ENCODE measurements around the gene MTCH2.
"Not testable (repeated sequence)": the region's sequence is repeated elsewhere in the genome, so short reads cannot be mapped to it uniquely, and the experiment has no call there.

MTCH2 gene

GRCh38 chr11:47669856-47670255 lies 27.5 kb upstream of the MTCH2 start:
- Histone ChIP-seq H3K4me3 (ENCODE audit: low read length) (no peak overlapping the region), H3K27ac (ENCODE audit: low read length) (no peak overlapping the region), H3K9ac (ENCODE audit: low read length) (no peak overlapping the region), H3K9me3 (ENCODE audit: insufficient read depth, low read length) (no peaks in the 10 kb centered on the region), H3K4me1 (ENCODE audit: low read length) (peaks cover 13% of the 10 kb centered on the region), H3K4me2 (ENCODE audit: low read length) (no peak overlapping the region), H2AFZ (ENCODE audit: low read depth, low read length) (no peak overlapping the region), H3K36me3 (replicated peaks; ENCODE audit: low read depth, low read length) (no peaks in the 10 kb centered on the region), H4K20me1 (ENCODE audit: insufficient read depth, low read length) (no peaks in the 10 kb centered on the region), H3K27me3 (ENCODE audit: low read depth, low read length) (no peaks in the 10 kb centered on the region), H3K79me2 (ENCODE audit: low read length) (no peaks in the 10 kb centered on the region)
- TF ChIP-seq EZH2phosphoT487 (IDR thresholded peaks at IDR 0.05; ENCODE audit: low read depth), result no peak
- TF ChIP-seq CTCF (IDR thresholded peaks at IDR 0.05; ENCODE audit: low read depth, low read length), result no peak

GRCh38 chr11:47668665-47669064 lies 26.3 kb upstream of the MTCH2 start:
- H4K20me1 ChIP-seq (ENCODE audit: insufficient read depth, low read length), result no peaks in the 10 kb centered on the region
- no peak overlapping the region for H3K27ac ChIP-seq (ENCODE audit: low read length)
- H3K9me3 ChIP-seq (ENCODE audit: insufficient read depth, low read length), result no peaks in the 10 kb centered on the region

GRCh38 chr11:47667555-47667954 lies 25.2 kb upstream of the MTCH2 start:
- no peak overlapping the region for H3K9ac ChIP-seq (ENCODE audit: low read length)
- no peaks in the 10 kb centered on the region for H4K20me1 ChIP-seq (ENCODE audit: insufficient read depth, low read length)
- no peaks in the 10 kb centered on the region for H3K9me3 ChIP-seq (ENCODE audit: insufficient read depth, low read length)
- H3K27me3 ChIP-seq (ENCODE audit: low read depth, low read length), result no peaks in the 10 kb centered on the region
- H3K27ac ChIP-seq (ENCODE audit: low read length), result no peak overlapping the region
- H2AFZ ChIP-seq (ENCODE audit: low read depth, low read length), result no peak overlapping the region
- no peaks in the 10 kb centered on the region for H3K79me2 ChIP-seq (ENCODE audit: low read length)
- peaks cover 34% of the 10 kb centered on the region for H3K4me1 ChIP-seq (ENCODE audit: low read length)
- no peaks in the 10 kb centered on the region for H3K36me3 ChIP-seq (replicated peaks; ENCODE audit: low read depth, low read length)
- no peak overlapping the region for H3K4me3 ChIP-seq (ENCODE audit: low read length)
- H3K4me2 ChIP-seq (ENCODE audit: low read length), result no peak overlapping the region
- TF ChIP-seq EZH2phosphoT487 (IDR thresholded peaks at IDR 0.05; ENCODE audit: low read depth) (no peak), CTCF (IDR thresholded peaks at IDR 0.05; ENCODE audit: low read depth, low read length) (no peak)

More at GRCh38 chr11:47668665-47669064, 26.3 kb upstream of the MTCH2 start:
- no peaks in the 10 kb centered on the region for H3K79me2 ChIP-seq (ENCODE audit: low read length)
- TF ChIP-seq EZH2phosphoT487 (IDR thresholded peaks at IDR 0.05; ENCODE audit: low read depth) (no peak), CTCF (IDR thresholded peaks at IDR 0.05; ENCODE audit: low read depth, low read length) (no peak)
- no peak overlapping the region for H3K4me3 ChIP-seq (ENCODE audit: low read length)
- peaks cover 24% of the 10 kb centered on the region for H3K4me1 ChIP-seq (ENCODE audit: low read length)
- no peak overlapping the region for H2AFZ ChIP-seq (ENCODE audit: low read depth, low read length)
- no peak overlapping the region for H3K4me2 ChIP-seq (ENCODE audit: low read length)
- H3K36me3 ChIP-seq (replicated peaks; ENCODE audit: low read depth, low read length), result no peaks in the 10 kb centered on the region
- no peak overlapping the region for H3K9ac ChIP-seq (ENCODE audit: low read length)
- no peaks in the 10 kb centered on the region for H3K27me3 ChIP-seq (ENCODE audit: low read depth, low read length)

GRCh38 chr11:47667135-47667534 lies 24.8 kb upstream of the MTCH2 start:
- H2AFZ ChIP-seq (ENCODE audit: low read depth, low read length), result no peak overlapping the region
- H3K4me1 ChIP-seq (ENCODE audit: low read length), result peaks cover 35% of the 10 kb centered on the region
- H3K9ac ChIP-seq (ENCODE audit: low read length), result no peak overlapping the region
- TF ChIP-seq EZH2phosphoT487 (IDR thresholded peaks at IDR 0.05; ENCODE audit: low read depth) (no peak), CTCF (IDR thresholded peaks at IDR 0.05; ENCODE audit: low read depth, low read length) (no peak)
- H3K4me3 ChIP-seq (ENCODE audit: low read length), result no peak overlapping the region
- no peaks in the 10 kb centered on the region for H3K36me3 ChIP-seq (replicated peaks; ENCODE audit: low read depth, low read length)
- H3K27me3 ChIP-seq (ENCODE audit: low read depth, low read length), result no peaks in the 10 kb centered on the region
- no peak overlapping the region for H3K4me2 ChIP-seq (ENCODE audit: low read length)
- H3K27ac ChIP-seq (ENCODE audit: low read length), result no peak overlapping the region
- H4K20me1 ChIP-seq (ENCODE audit: insufficient read depth, low read length), result no peaks in the 10 kb centered on the region
- H3K79me2 ChIP-seq (ENCODE audit: low read length), result no peaks in the 10 kb centered on the region
- no peaks in the 10 kb centered on the region for H3K9me3 ChIP-seq (ENCODE audit: insufficient read depth, low read length)

GRCh38 chr11:47664936-47665335 lies 22.6 kb upstream of the MTCH2 start:
- H3K9me3 ChIP-seq (ENCODE audit: insufficient read depth, low read length); H3K79me2 ChIP-seq (ENCODE audit: low read length); H2AFZ ChIP-seq (ENCODE audit: low read depth, low read length); H3K36me3 ChIP-seq (replicated peaks; ENCODE audit: low read depth, low read length); H3K9ac ChIP-seq (ENCODE audit: low read length); H3K4me3 ChIP-seq (ENCODE audit: low read length); H3K27me3 ChIP-seq (ENCODE audit: low read depth, low read length); H4K20me1 ChIP-seq (ENCODE audit: insufficient read depth, low read length); H3K27ac ChIP-seq (ENCODE audit: low read length); H3K4me2 ChIP-seq (ENCODE audit: low read length): not testable (repeated sequence)
- H3K4me1 ChIP-seq (ENCODE audit: low read length), result peaks cover 35% of the 10 kb centered on the region

All from OCI-LY3 (cell line).